NCI-H510A treated with DMSO at 0.1 percent for 48 hours (cell line): ENCODE measurements around the gene TRPM1.
"Not testable (repeated sequence)": the region's sequence is repeated elsewhere in the genome, so short reads cannot be mapped to it uniquely, and the experiment has no call there.

Experiments used
- DNase-seq: peaks from one replicate; lab custom pipeline; 2025; lab: John Stamatoyannopoulos, UW

The TRPM1 gene

DNA sequence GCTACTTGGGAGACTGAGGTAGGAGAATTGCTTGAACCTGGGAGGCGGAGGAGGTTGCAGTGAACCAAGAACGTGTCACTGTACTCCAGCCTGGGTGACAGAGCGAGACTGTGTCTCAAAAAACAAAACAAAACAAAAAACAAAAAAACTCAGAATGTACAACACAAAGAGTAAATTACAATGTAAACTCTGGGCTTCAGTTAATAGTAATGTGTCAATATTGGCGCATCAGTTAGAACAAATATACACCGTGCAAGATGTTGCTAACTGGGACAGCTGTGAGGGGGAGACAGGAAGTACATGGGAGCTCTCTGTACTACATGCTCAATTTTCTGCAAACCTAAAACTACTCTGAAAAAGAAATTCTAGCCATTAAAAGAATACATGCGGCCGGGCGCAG, 23.5 kb upstream of the TRPM1 start:
- no peak for DNase-seq

DNA sequence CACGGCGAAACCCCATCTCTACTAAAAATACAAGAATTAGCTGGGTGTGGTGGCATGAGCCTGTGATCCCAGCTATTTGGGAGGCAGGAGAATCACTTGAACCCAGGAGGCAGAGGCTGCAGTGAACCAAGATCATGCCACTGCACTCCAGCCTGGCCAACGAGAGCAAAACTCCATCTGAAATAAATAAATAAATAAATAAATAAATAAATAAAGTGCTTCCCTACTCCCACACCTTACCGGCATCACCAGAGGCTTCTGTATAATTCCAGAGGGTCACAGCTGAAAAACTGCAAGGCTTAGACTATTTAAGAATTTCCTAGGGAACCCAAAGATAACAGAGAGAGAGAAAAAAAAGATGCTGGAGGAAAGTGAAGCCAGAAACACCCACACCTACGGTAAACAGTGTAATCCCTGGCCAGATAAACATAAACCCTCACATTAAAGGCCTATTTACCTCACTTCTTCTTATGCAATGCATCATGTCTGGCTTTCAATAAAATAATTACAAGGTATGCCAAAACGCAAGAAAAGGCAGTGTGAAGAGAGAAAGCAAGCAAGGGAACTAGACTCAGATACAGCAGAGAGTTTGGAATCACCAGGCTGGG, 15.0 kb upstream of the TRPM1 start:
- DNase-seq, result no peak

DNA sequence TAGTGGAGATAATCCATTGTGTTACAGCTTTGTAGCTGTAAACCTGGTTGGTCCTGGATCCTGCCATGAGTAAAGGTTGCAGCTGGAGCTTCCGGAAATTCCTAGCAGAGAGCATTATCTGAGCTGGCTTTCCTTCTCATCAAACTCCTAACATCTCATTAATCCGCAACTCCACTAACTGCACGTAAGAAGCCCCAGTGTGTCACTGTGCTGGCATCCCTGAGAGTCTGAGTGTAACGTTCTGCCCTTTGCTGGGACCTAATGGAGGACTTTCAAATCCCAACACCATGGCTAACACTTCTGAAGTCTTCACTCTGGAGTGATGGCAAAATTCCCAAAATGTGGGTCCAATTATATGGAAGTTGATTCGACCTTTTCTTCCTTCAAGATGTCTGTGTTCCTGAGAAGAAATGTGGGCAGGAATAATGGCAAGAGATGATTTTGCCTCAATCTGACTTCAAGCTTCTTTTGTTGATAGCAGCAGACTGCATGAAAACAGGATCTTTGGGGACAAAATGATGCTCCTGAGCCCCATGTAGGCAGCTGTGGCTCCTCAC, 9.6 kb upstream of the TRPM1 start:
- DNase-seq, result no peak

DNA sequence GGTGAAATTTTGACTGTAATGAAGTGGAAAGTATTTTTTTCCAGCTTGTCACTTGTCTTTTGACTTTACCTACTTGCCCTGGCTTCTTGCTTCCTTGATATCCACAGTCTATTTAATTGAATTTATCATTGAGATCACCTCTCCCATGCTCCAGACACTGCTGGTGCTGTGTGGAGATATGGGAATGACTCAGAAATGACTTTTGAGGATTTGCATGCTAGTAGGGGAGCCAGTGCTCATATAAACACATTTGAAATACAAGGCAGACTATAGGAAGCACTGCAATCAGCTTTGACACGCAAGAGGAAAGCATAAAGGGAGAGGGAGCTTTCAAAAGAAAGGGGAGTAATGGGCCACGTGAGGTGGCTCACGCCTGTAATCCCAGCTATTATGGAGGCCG, 7.3 kb upstream of the TRPM1 start:
- no peak for DNase-seq

DNA sequence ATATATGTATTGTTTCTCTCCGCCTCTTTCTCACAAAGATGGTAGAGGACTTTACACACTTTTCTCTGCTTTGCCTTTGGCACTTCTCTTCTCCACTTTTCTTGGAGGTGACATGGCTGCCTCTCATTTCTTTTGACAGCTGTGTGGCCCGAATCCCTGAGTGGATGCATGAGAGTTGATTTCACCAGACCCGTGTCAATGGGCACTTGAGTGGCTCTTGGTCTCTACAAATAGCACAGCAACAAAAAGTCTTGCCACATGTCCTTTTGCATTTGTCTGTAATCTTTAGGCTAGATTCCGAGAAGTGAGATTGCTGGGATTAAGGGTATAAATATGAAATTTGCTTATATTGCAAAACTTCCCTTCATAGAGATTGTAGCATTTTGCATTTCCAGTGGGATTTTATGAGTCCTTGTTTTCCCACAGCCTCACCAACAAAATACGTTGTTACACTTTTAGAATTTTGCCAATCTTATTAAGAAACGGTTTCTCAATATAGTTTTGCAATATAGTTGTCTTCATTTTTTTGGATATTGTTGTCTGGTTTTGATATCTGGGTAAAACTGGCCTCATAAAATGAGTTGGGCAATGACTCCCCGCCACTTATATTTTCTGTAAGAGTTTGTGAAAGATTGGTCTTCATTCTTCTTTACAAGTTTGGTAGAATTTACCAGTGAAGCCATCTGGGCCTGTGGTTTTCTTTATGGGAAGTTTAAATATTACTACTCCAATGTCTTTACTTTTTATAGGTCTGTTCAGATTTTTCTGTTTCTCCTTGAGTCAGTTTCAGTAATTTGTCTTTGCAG, 5.2 kb upstream of the TRPM1 start:
- no peak for DNase-seq

DNA sequence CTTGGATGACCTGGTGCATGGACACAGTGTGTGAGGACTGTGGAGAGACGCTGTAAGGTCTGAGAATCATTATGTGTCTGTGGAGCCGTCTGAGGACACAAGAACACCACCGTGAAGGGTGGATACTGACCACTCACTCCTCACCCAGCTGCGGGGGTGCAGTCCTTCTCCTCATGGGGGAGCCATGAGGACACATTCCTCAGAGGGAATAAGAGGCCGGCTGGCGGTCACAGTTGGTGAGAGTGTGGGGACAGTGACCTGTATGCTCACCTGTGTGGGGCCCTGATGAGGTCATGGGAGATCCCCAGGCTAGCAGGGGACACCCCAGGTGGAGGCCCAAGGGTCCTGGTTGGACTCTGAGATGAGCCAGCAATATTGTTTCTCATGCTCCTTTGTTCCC, 2.5 kb upstream of the TRPM1 start:
- no peak for DNase-seq

DNA sequence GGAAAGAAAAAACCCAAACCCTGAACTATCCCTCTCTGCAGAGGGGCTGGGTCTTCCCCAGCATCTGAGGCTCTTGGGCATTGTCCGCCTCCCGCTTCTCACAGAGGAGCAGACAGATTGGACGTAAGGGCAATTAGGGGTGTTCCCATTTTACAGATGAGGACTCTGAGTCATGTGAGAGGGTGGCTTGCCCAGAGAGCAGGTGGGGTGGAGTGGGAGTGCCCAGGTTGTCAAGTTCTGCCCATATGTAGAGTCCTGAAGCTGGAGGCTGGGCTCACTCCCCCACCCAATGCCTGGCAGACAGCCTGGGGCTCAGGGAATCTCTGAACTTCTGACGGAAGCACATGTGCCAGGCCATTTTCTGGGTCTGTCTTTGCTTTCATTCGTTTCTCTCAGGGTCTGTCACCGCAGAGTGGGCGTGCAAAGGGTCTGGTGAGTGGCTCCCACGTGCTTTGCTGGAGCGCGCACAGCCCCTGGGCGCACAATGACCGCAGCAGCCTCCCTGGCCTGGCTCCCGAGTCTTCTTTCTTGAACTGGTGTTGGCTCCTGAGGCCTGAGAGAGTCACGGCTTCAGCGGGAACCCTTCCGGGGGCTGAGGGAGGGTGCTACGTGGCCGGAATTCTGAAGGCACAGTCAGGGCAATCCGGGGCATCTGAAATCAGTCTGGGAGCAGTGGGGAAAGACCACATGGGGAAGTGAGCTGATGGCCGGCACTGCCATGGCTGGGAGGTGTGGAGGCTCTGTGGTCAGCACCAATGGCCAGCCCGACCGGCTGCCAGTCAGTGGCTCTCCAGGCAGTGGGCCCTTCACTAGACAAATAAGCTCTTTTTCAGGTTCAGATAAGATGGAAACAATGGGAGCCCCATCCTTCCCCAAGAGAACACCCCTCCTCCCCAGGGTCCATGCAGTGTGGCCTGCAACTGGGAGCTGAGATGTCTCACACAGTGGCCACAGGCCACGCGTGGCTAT, 1.1 kb upstream of the TRPM1 start:
- DNase-seq, result no peak

DNA sequence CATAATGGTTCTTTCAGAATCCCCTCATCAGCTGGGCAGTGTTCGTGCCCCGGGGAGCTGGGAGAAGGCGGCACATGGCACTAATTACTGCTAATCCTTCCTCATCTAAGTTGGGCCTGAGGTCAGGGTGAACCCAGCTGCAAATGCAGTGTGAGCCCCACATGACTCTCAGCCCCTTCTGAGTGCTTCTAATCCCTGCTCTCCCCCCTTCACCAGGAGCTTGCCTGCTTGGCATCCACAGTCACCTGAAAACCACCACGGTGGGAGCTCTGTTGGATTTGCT, 455 bp upstream of the TRPM1 start:
- no peak for DNase-seq

DNA sequence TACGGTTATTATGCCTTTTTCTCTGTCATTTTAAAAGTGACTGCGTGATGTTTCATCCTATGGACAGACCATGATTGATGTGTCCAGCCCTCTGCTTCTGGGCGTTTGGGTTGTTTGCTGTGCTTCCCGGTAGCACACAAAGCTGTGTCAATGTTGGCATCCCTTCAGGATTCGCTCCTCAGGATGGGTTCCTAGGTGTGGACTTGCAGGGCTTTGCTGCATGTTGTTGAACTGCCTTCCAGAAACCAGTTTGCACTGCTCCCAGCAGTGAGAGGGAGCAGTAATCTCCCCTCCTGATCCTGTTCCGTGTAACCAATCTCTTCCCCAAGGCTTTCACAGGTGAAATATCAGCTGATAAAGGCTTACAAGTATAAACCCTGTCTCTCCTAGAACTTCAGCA, 787 bp downstream of the TRPM1 start:
- no peak for DNase-seq

DNA sequence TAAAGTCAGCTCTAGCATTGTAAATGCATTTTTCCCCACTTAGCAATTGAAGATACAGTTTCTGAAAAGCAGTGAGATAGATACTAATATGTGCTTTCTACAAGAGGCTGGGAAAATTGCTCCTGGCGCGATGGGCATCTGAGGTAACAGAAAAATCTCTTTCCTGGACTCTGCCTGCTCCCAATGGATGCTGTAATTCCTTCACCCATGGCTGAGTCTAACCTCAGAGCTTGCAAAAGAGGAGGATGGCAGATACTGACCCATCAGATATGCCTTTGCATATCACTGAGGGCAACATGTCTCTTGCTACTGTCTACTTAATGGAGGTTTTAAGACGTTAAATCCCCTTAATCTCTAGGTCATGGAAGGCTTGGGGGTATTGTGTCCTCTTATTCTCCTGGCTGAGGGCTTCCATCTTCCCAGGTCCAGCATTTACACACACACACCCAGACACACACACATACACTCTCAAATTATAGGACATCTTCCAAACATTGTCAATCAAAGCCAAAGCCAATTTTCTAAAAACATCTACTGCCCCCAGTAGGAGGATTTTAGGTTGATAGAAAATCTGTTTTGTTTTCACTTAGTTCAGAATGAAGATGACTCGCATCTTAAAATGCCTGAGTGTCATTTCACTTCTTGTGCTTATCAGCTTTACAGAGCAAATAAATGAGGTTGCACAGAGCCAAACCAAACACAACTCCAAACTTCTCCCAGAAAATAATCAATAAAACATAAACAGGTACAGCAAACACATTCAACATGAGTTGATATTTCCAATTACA, 2.4 kb downstream of the TRPM1 start:
- no peak for DNase-seq

DNA sequence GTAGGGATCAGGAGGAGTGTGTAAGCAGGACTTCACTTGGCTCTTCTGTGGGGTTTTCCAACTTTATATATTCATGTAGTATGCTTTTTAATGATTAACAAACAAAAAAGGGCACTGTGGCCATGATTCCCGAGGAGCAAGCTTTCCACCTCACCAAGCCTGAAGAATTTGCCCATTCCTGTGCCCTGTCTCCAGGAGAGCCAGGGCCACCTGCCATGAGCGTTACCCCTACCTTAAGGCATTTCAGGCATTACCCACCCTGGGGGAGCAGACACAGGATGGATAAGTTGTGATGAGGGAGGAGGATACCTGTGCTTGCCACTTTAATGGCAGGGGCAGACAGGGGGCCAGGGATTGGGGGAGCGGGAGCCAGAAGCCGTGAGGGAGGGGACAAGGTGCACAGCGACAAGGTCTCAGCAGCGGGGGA, 3.0 kb downstream of the TRPM1 start:
- no peak for DNase-seq

DNA sequence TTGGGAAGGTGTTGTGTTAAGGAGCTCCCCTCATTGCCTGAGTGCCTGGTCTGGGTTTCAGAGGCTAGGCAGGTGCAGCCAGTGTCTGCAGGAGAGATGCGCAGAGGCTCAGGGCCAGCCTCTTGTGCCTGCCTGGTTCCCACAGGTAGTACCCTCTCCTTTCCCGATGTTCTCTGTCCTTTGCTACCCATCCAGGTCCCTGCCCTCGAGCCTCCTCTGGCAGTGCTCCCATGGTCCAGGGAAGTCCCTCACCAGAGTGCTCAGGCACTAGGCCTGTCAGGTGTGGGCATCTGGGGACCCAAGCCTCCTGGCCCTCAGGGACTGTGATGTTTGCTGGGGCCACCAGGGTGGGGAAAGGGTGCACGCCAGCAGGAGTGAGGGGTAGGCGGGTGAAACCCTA, 5.0 kb downstream of the TRPM1 start:
- no peak for DNase-seq

DNA sequence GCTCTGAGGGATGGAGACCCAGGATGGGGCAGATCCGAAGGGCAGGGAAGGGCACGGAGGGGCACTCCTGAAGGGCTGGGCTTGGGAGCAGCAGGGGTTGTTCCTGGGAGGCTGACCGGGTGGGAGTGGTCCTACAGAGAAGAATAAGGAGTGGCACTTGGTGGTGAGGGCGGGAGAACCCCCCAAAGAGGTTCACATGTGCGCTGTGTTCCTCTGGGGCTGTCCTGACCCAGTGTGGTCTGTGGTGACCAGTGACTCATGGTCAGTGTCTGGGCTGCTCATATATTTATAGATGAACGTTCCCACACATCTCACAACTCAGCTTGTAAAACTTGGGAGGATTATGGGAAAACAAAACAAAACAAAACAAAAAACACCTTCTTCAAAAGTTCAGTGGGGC, 10.0 kb downstream of the TRPM1 start:
- DNase-seq, result no peak

DNA sequence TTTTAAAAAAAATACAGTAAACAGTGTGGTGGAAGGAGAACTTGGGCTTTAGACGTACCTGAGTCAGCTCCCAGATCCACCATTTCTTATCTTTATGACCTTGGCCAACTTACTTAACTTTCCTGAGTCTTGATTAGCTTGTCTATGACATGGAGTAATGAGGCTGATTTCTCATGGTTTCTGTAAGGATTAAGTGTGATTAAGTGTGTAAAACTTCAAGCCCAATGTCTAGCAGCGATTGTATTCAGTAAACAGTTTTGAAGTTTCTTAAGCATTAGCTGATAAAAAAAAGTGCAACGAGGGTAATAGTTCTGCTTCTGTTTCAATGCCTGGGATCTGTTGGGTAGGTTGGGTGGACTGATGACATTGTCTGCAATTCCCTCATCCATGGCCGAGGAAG, 10.8 kb downstream of the TRPM1 start:
- DNase-seq, result no peak

DNA sequence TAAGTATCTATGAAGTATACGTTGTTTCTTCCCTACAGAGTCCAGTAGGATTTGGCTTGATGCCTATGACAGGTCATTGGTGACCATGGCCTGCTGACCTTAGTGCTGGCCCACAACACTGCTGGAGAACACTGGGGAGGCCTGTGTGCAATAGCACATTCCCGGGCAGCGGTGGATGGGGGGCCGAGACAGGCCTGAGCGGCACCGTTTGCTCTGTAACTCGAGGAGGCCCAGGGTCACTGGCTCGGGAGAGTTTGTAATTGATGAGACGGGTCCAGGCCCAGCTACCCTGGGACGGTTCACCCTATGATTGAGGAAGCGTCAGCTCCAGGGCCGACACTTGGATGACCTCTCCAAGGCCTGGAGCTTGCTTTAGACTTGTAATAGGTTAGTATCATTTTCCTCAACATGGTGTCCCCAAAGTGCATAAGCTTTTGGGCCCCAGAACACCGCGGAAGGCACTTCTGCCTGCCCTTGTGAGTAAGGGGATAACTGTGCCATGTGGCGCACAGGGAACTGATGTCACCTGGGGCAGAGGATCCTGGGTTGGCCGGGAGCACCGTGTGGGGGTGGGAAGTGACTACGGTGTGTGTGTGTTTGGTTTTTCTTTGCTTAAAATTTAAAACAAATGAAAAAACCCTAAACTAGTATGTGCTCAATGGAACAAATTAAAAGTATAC, 12.0 kb downstream of the TRPM1 start:
- no peak for DNase-seq

DNA sequence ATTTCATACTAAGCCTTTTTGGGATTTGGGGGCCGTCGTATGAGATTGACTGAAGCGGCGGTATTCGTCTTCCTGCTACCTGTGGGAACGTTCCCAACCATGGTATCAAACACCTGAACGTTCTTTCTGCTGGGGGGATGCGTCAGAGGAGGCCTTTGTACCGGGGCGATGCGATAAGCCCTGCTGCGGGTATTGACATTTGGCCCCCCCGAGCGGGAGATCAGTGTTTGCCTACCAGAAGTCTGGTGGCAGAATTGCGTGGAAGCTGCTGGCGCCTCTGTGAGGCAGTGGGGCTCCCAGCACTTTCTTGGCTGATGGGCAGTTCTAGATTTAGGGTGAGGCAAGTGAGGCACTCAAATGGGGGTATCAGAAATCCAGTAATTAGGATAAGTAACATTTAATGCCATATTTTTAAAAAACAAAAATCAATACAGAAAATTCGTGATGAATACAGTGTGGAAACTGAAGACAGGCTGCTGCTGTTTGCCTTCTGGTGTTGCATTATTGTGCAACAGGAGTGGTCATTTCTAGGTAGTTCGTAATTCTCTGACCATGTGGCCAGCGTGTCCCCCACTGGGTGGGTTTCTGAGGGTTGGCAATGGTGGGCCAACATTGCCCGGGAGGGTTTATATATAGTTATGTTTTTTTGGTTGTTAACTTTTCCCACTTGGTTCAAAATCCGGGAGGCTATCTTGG, 12.7 kb downstream of the TRPM1 start:
- DNase-seq, result no peak

DNA sequence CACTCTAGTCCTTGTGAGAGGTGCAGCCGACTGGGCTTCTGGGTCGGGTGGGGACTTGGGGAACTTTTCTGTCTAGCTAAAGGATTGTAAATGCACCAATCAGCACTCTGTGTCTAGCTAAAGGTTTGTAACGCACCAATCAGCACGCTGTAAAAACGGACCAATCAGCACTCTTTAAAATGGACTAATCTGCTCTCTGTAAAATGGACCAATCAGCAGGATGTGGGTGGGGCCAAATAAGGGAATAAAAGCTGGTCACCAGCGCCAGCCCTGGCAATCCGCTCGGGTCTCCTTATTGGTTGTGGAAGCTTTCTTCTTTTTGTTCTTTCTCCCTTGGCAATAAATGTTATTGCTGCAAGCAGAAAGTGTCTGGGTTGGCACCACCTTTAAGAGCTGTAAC, 13.5 kb downstream of the TRPM1 start:
- DNase-seq, result not testable (repeated sequence)

DNA sequence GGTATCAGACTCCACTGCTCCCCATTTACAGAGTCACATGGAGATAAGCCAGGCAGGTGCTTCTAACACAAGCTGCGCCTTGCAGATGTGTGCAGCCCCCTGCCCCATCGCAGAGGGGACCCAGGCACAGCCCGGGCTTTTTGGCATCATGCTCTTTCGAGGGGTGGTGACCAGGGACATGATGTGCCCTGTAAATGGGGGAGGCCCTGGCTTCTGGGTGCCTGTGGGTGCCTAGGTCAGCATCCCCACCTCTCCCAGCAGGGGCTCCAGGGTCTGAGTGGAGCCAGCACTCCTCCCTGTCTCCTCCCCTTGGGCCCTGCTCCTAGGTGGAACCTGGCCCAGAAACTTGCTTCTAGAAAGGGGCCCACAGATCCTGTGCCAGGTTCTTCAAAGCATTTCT, 15.2 kb downstream of the TRPM1 start:
- DNase-seq, result no peak

DNA sequence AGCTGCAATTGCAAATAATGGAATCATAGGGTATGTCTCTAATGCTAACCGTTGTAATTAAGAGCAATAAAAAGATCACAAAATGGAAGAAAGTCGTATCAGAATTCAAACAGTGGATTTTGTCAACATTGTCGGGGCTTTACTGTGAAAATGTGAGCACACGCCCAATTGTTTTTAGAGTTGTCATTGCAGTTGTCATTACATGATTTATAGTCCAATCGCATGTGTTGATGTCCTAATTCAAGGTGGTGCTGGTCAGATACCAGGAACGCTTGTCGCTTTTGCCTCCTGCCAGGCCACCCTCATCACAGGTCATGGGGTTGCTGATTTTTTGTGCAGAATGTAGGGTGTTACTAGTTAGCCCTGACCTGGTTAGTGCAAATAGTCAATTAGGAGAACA, 16.2 kb downstream of the TRPM1 start:
- DNase-seq, result no peak

DNA sequence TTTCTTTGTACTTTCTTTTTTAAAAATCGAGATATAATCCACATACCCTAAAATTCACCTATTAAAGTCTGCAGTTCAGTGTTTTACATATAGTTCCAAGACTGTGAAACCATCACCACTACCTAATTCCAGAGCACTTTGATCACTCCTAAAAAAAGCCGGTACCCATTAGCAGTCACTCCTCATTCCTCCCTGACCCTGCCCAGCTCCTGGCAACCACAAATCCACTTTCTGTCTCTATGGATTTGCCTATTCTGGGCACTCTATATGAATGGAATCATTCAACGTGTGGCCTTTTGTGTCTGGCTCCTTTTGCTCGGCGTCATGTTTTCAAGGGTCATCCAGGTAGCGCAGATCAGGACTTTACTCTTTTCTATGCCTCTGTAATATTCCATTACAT, 17.3 kb downstream of the TRPM1 start:
- DNase-seq, result no peak

DNA sequence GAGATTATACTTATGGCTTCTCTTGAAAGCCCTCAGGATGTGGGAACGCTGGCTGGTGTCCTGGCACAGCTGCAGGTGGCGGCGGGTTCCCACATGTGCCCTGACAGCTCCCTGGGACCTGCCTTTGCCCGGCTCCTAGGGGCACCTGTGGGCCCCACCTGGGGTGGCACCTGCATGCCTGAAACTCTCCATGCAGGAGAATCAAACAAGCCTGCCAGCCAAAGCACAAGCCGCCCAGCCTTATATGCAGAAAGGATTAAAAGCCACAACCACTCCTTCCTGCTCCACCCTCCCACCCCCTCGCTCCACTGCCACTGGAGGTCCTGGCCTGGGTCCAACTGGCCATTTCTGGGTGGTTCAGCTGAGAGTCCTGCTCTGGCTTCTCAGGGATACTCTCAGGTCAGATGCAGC, 18.1 kb downstream of the TRPM1 start:
- DNase-seq, result no peak
